ENCODE measurements around the gene DNAJC25. TPM values are rescaled to one million over a fixed set of nuclear protein-coding genes. Genes with fewer than 3 reads are reported as not detected.
"Not testable (repeated sequence)": the region's sequence is repeated elsewhere in the genome, so short reads cannot be mapped to it uniquely, and the experiment has no call there.

The DNAJC25 gene
- total RNA-seq, 1 experiment from 2014 or later, result 6.0 TPM

DNA sequence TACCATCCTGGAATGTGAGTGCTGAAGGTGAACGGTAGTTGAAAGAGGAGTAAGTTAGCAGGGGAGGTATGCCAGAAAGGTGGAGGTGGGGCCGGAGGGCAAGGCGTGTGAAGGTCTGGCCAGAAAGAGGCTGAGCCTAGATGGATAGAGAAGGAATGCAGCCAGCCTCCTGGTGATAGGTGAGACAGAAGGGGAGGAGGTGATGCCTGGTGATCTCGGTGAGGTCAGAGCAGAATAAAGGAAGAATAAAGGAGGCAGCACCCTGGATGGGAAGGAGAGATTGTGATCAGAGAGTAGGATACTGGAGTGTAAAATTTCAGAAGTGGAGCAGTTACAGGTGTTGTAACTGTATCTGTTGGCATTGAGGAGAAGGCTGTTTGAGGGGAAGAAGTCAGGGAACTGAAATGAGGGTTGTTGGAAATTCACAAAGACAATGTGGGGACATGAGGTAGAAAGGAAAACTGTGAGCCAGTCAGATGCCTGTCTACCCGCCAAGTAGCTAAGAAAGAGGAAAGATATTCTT lies 32.2 kb downstream of the DNAJC25 start:
- DNase-seq (ENCODE audit: low read depth), result no peak

DNA sequence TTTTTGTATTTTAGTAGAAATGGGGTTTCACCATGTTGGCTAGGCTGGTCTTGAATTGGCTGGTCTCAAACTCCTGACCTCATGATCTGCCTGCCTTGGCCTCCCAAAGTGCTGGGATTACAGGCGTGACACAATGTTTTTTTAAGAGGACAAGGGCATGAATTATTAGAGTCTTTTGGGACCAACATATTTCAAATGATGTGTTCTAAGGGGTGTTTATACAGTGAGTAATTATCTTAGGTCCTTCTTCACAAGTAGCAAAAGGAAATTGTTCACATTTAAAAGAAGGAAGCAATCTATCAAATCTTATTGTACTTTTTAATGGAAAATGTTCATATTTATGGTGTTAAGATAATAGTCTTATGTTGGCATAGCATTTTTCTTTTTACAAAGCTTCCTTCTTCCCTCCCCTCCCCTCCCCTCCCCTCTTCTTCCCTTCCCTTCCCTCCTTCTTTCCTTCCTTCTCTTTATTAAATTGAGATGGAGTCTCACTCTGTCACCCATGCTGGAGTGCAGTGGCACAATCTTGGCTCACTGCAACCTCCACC lies 37.0 kb downstream of the DNAJC25 start:
- DNase-seq (ENCODE audit: low read depth), result no peak

DNA sequence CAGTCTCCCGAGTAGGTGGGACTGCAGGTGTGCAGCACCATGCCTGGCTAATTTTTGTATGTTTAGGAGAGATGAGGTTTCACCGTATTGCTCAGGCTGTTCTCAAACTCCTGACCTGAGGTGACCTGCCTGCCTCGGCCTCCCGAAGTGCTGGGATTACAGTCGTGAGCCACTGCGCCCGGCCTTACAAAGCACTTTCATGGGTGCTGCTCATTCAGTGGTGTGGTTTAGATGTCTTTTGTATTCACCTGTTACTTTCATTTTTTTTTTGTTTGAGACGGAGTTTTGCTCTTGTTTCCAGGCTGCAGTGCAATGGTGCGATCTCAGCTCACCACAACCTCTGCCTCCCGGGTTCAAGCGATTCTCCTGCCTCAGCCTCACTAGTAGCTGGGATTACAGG lies 37.5 kb downstream of the DNAJC25 start:
- DNase-seq (ENCODE audit: low read depth), result not testable (repeated sequence)

DNA sequence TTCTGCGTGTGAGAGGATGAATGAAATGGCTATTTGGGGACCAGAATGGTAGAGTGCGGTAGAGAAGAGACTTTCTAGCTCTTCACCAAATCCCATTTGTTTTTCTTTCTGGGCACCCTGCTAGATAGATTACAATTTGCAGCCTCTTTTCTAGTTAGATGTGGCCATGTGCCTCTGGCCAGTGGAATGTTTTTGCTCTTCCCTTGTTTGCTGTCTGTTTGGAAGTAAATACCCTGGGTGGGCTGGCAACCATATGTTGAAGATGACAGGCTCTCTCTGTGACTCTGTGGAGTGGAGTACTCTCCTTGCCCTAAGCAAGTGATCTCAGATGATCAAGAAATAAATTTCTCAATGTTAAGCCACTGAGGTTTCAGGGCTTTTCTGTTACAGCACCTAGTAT lies 43.2 kb downstream of the DNAJC25 start:
- no peak for DNase-seq (ENCODE audit: low read depth)

DNA sequence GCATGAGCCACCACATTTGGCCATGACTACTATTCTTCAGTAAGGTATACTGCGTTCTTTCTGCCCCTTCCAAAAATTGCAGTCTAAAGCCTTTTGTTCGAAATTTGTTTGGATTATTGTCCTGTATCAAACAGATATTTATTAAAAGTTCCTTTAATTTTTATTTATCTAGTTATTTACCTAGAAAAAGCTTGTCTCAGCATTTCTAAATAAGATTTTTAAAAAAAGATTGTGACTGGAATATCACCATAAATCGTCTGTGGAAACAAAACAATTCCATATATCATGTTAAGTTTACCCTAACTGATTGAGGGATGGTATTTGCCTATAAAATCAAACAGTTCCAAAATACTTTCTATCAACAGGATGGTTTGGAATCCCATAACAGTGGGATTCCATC lies 45.0 kb downstream of the DNAJC25 start:
- DNase-seq (ENCODE audit: low read depth), result no peak

DNA sequence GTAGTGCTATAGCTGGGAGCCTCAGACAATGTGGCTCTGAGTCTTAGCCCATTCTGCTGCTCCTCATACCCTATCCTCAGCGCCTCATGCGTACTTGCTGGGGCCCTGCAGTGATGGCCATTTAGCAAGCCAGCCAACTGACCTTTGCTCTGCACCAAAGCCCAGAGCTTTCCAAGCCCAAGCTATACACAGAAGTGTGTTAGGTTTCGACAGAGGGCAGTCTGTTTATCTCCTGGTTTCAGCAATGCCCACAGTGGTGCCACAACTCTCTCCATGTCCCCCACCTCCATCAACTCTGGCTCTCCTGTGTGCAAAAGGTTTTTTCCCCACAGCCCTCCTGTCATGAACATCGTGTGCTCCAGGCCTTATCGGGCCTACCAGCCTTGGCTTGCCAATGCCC lies 47.2 kb downstream of the DNAJC25 start:
- DNase-seq (ENCODE audit: low read depth), result no peak

DNA sequence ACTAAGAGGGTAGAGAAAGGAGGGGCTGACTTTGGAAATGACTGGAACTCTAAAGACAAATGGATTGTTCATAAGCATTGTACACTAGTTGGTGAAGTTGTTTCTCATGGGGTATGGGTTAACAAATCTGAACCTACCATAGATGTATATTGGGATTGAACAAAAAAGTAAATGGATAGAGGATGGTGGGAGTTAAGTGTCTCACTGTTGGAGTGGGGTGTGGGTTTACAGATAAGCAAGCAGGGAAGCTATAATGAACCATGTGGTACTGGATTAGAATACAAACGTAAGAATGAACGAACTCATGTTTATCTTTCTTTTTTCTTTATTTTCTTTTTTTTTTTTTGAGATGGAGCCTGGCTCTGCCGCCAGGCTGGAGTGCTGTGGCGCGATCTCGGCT lies 48.1 kb downstream of the DNAJC25 start:
- no peak for DNase-seq (ENCODE audit: low read depth)

DNA sequence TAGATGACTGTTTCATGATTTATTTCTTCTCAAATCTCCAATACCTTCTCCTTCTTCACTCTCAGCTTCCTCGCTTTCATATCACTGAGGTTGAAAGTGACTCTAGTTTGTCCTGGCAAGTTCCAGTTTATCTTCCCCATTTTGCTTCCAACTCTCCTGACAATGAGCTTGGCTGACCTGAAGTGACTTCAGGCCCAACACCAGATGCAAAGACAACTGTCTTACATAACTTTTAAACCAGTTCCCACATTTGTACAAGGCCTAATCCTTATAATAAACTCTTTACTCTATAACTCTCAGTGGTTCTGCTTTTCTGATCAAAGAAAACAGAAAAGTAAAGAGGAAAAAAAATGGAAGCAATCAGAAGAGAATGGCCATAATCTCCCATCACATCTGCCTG lies 52.3 kb downstream of the DNAJC25 start:
- no peak for DNase-seq (ENCODE audit: low read depth)

DNA sequence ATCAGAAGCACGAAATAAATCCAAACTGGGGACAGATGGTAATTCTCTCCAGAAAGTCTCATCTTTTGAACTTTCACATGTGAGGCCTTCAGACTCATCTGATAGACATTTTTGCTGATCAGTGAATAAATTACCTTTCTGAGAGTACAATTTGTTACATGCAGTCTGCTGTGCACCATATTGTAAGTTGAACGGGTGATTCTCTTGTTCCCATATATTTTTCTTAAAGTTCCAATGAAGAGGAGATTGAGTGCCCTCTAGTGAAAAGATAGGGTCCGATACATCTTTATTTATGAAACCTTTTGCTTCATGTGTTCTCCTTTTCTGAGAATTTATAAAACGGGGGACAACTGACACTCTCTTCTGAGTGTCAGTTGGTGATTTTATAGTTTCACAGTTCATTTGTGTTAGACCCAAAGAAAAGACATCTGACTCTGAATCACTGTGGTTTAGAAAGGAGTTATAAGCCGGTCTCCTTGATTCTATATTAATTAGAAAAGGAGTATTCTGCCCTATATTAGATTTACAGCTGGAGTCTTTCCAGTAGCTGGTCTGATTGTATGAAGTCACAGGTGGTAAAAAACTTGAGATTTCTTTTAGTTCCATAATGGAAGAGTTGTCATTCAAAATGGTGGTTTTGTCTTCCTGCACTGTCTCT lies 60.7 kb downstream of the DNAJC25 start:
- DNase-seq (ENCODE audit: low read depth), result peak; percentile 40

DNA sequence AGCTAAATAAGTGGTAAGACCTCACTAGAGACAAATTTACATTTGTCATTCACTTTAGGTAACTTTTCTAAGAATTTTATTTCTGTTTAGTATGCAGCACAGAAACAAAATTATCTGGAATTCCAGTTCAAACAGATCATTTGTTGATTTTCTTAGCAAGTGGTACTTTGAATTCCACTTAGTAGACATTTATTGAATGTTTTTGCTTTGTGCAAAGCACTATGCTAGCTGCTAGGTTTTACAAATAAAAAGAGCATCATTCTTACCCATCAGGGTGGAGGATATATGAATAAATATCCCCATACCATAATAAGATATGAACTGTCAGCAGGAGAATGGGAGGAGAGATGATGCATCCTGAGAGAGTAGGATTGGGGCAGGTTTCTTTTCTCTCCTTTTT lies 65.7 kb downstream of the DNAJC25 start:
- DNase-seq (ENCODE audit: low read depth), result no peak

DNA sequence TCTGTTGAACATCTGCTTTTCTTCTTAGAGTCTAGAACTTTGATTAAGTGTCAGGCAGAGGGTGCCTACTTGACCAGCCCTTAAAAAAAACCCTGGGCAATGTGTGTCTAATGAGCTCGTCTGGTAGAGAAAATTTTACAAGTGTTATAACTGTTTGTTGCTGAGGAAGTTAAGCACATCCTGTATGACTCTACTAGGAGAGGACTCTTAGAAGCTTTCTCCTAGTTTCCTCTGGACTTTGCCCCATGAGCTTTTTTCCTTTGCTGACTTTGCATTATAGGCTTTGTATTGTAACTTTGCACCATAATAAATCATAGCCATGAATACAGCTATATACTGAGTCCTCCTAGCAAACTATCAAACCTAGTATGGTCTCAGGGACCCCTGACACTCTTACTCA lies 69.6 kb downstream of the DNAJC25 start:
- DNase-seq (ENCODE audit: low read depth), result no peak

Other genes with a start within 250 kb of the DNAJC25 start
- gene ECPAS, start 147.0 kb upstream of the DNAJC25 start, total RNA-seq (2014; rRNA removed; shearing (Covaris generic)), result 59.3 and 59.9 TPM in 2 replicates
- not detected in 2 replicates for gene ZNF483, start 106.2 kb upstream of the DNAJC25 start, total RNA-seq (2014; rRNA removed; shearing (Covaris generic))
- 3.9 and 6.5 TPM in 2 replicates for gene PTGR1, start 31.7 kb upstream of the DNAJC25 start, total RNA-seq (2014; rRNA removed; shearing (Covaris generic))
- gene GNG10, start 30.3 kb downstream of the DNAJC25 start, total RNA-seq (2014; rRNA removed; shearing (Covaris generic)), result 67.1 and 72.0 TPM in 2 replicates
- gene SHOC1, start 163.6 kb downstream of the DNAJC25 start, total RNA-seq (2014; rRNA removed; shearing (Covaris generic)), result not detected in 2 replicates

Measured in HT1080 (cell line).